H1 (cell line): ENCODE data around the gene LGR4. TPM values are rescaled to one million over a fixed set of nuclear protein-coding genes. Genes with fewer than 3 reads are reported as not detected.

ENCODE experiments used
- BRCA1 ChIP-seq: IDR thresholded peaks from 2 replicates; pipeline ENCODE4 v1.6.1; 2012; ENCODE audit warnings: low read depth, low read length, improper control_type of control experiment
- CBX8 ChIP-seq: fragments of 300-800, 300-1000 bp; sonication (generic); IDR thresholded peaks from 2 replicates; pipeline ENCODE4 v1.7.1; 2016; ENCODE audit warnings: low read depth, low read length, borderline replicate concordance
- CEBPB ChIP-seq: IDR thresholded peaks from 2 replicates; pipeline ENCODE4 v1.6.1; 2012; ENCODE audit warnings: low read depth, low read length
- EGR1 ChIP-seq: IDR thresholded peaks from 2 replicates; pipeline ENCODE4 v1.6.1; 2011; ENCODE audit warnings: low read depth, low read length, borderline replicate concordance
- EZH2 ChIP-seq: fragments of 200-600 bp; sonication (generic); IDR thresholded peaks from 2 replicates; pipeline ENCODE4 v1.7.1; 2012; ENCODE audit warnings: low read depth, mild to moderate bottlenecking, moderate library complexity, low read length, inconsistent platforms; ENCODE audit not compliant: severe bottlenecking
- FOSL1 ChIP-seq: IDR thresholded peaks from 2 replicates; pipeline ENCODE4 v1.6.1; 2011; ENCODE audit warnings: mild to moderate bottlenecking, low read depth, low read length, moderate library complexity; ENCODE audit not compliant: insufficient read depth
- HDAC2 ChIP-seq, 2 experiments: fragments of 300-600 bp in 1 of 2; sonication (generic) in 1 of 2; IDR thresholded peaks; 2 replicates each; pipeline ENCODE4 v1.6.1; 2011 to 2012; ENCODE audit warnings: low read depth in 2 of 2, low read length in 2 of 2, mild to moderate bottlenecking in 2 of 2, moderate library complexity in 2 of 2, borderline replicate concordance in 1 of 2, inconsistent platforms in 1 of 2
- JUND ChIP-seq: IDR thresholded peaks from 2 replicates; pipeline ENCODE4 v1.6.1; 2011; ENCODE audit warnings: mild to moderate bottlenecking, improper control_type of control experiment, low read length
- NANOG ChIP-seq: IDR thresholded peaks from 2 replicates; pipeline ENCODE4 v1.6.1; 2011; ENCODE audit warnings: low read length, low read depth, mild to moderate bottlenecking, inconsistent platforms; ENCODE audit not compliant: insufficient read depth, poor library complexity, severe bottlenecking
- NRF1 ChIP-seq: IDR thresholded peaks from 2 replicates; pipeline ENCODE4 v1.6.1; 2011; ENCODE audit warnings: mild to moderate bottlenecking, low read depth, low read length, improper control_type of control experiment
- PHF8 ChIP-seq: fragments of 200-600 bp; sonication (generic); conservative IDR thresholded peaks from 2 replicates; pipeline ENCODE4 v1.7.1; 2012; ENCODE audit warnings: low read depth, mild to moderate bottlenecking, inconsistent platforms, low read length, moderate library complexity
- RXRA ChIP-seq: IDR thresholded peaks from 2 replicates; pipeline ENCODE4 v1.6.1; 2011; ENCODE audit warnings: low read depth, mild to moderate bottlenecking, low read length, moderate library complexity; ENCODE audit not compliant: insufficient read depth
- SIN3A ChIP-seq, 2 experiments: IDR thresholded peaks in 1 of 2; conservative IDR thresholded peaks in 1 of 2; 2 replicates each; pipeline ENCODE4 v1.6.1; 2011 to 2012; ENCODE audit warnings: low read length in 2 of 2, improper control_type of control experiment in 1 of 2, low read depth in 1 of 2, mild to moderate bottlenecking in 1 of 2
- SP4 ChIP-seq: IDR thresholded peaks from 2 replicates; pipeline ENCODE4 v1.6.1; 2012; ENCODE audit warnings: low read length, inconsistent platforms
- TAF1 ChIP-seq: IDR thresholded peaks from 2 replicates; pipeline ENCODE4 v1.6.1; 2011; ENCODE audit warnings: mild to moderate bottlenecking, low read depth, low read length
- YY1 ChIP-seq: IDR thresholded peaks from 2 replicates; pipeline ENCODE4 v1.6.1; 2011; ENCODE audit warnings: low read depth, mild to moderate bottlenecking, low read length
- polyA plus RNA-seq, 7 experiments: library from polyadenylated mRNA; depleted of rRNA in 3 of 7; stranded (reverse) in 5 of 7; unstranded in 2 of 7; fragments of >200 nt in 5 of 7; fragments of 200-250 nt in 2 of 7; gene quantifications; 1 replicate in 5 of 7; 2 replicates in 1 of 7; 4 replicates in 1 of 7; pipeline versions ENCODE4 v1.2.1 to v1.2.3, GENCODE V29; 2011 to 2013; ENCODE audit warnings: missing spikeins in 2 of 7, mixed read lengths in 2 of 7
- total RNA-seq: library from RNA; stranded (reverse); fragmentation: NEBNext Ultra II Directional; extraction: Animal tissue kit (Norgen Biotek cat#: 25700); gene quantifications from 2 replicates; pipeline ENCODE4 v1.2.1, GENCODE V29; 2021
- TF ChIP-seq, protein P1 (sequence below), 3 experiments: IDR thresholded peaks; 1 replicate in 2 of 3; 2 replicates in 1 of 3; pipeline versions ENCODE4 v1.5.1 to v1.6.1; 2011; ENCODE audit warnings: low read length in 3 of 3, mild to moderate bottlenecking in 3 of 3, inconsistent platforms in 2 of 3, low read depth in 1 of 3, moderate library complexity in 1 of 3; ENCODE audit not compliant: insufficient read depth in 1 of 3; ENCODE audit errors: control extremely low read depth in 1 of 3

LGR4 gene
- total and polyA plus RNA-seq, 2 of the 8 experiments (the other 6 are each of a cell fraction or from before 2014, with no cell fraction given) = 26.6 to 61.7 TPM

DNA sequence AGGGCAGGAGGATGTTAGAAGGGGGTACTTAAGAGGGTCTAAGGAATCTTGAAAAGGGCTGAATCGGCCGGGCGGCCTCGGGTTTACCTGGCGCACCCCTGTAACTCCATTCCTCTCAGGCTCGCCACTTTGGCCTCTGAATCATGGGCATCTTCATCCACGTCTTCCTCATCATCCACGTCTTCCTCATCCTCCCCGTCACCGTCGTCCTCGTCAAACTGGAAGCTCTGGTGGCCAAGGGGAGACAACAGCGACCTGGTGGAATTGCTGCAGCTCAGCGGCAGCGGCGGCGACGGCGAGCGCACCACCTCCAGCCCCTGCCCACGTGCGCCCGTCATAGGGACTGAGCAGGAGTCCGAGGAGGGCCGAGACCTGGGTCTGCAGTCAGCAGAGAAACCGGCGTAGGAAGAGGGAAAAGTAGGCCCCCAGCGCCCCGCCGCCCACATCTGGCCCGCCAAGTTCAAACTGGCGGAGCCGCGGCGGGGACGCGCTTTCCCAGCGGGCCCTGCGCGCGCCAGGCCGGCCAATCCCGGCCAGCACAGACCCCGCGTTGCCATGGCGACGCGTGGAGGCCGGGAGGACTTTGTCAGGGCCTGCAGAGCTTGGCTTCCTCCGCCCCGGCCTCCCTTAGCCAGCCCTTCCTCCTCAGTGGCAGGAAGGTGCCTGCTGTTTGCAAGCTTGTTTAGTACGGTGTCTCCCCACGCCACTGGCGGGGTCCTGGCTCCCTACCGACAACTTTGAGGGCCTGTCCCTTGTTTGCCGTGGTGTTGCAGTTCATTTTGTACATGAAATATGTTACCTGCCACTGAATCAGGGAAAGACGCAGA is 109.6 kb downstream of the LGR4 start, which contains the start of gene CCDC34 (continued):
- TF ChIP-seq EGR1 (no peak), FOSL1 (no peak), TAF1 (peak; percentile 71), RXRA (no peak), NRF1 (no peak), BRCA1 (no peak), CEBPB (no peak), HDAC2 (IDR thresholded peaks at IDR 0.05; ENCODE audit: borderline replicate concordance in 1 of 2, low read depth in 2 of 2, low read length in 2 of 2) (no peak), CBX8 (no peak), EZH2 (no peak), SIN3A (conservative IDR thresholded peaks at IDR 0.05 in 1 of 2, IDR thresholded peaks at IDR 0.05 in 1 of 2; ENCODE audit: low read depth in 1 of 2, low read length in 2 of 2) (peak; percentile 91 to 97; a peak in 3 of 4 replicates), JUND (no peak), SP4 (no peak), YY1 (no peak), NANOG (peak; percentile 51), PHF8 (peak; percentile 64; the same call in 1 of the 2 replicates)
- TF ChIP-seq, protein P1, sequence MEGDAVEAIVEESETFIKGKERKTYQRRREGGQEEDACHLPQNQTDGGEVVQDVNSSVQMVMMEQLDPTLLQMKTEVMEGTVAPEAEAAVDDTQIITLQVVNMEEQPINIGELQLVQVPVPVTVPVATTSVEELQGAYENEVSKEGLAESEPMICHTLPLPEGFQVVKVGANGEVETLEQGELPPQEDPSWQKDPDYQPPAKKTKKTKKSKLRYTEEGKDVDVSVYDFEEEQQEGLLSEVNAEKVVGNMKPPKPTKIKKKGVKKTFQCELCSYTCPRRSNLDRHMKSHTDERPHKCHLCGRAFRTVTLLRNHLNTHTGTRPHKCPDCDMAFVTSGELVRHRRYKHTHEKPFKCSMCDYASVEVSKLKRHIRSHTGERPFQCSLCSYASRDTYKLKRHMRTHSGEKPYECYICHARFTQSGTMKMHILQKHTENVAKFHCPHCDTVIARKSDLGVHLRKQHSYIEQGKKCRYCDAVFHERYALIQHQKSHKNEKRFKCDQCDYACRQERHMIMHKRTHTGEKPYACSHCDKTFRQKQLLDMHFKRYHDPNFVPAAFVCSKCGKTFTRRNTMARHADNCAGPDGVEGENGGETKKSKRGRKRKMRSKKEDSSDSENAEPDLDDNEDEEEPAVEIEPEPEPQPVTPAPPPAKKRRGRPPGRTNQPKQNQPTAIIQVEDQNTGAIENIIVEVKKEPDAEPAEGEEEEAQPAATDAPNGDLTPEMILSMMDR (IDR thresholded peaks at IDR 0.05; ENCODE audit: control extremely low read depth in 1 of 3, insufficient read depth in 1 of 3, low read depth in 1 of 3, low read length in 3 of 3) = no peak
